Activated CD4-positive, alpha-beta T cell treated with anti-CD3 and anti-CD28 coated beads, Interleukin-2, amount 10 ng/mL, durations not matched to agents 7 days and 5 days (primary cell): ENCODE results near the gene NR0B1. TPM values are rescaled to one million over a fixed set of nuclear protein-coding genes. Genes with fewer than 3 reads are reported as not detected.

Experiments used
- total RNA-seq, 2 experiments: library from RNA; stranded (reverse); gene quantifications; one replicate each; pipeline ENCODE4 v1.2.3, GENCODE V29; 2021

NR0B1 gene
- total RNA-seq, 2 experiments from 2014 or later = not detected

Other genes starting within 250 kb of the NR0B1 start
- not detected for gene MAGEB2, start 93.8 kb downstream of the NR0B1 start, total RNA-seq
- gene MAGEB3, start 78.7 kb downstream of the NR0B1 start, total RNA-seq = not detected
- not detected for gene MAGEB4, start 67.4 kb downstream of the NR0B1 start, total RNA-seq
- not detected for gene MAGEB1, start 62.2 kb downstream of the NR0B1 start, total RNA-seq